H9 (cell line): ENCODE results near the gene L3HYPDH. TPM values are rescaled to one million over a fixed set of nuclear protein-coding genes. Genes with fewer than 3 reads are reported as not detected.

Source experiments
- DNase-seq: peaks from one replicate; pipeline ENCODE4 v3.0.0-alpha.2; 2017
- H2AFZ ChIP-seq: one replicate; pipeline ENCODE4 v1.6.1; 2013; ENCODE audit warnings: mild to moderate bottlenecking, low read length, control low read depth, moderate library complexity
- H2AK5ac ChIP-seq: 2 replicates; pipeline ENCODE4 v1.6.1; 2013; ENCODE audit warnings: low read length, control low read depth, mixed read lengths; ENCODE audit not compliant: insufficient read length
- H2BK120ac ChIP-seq: one replicate; pipeline ENCODE4 v1.6.1; 2013; ENCODE audit warnings: low read depth, mild to moderate bottlenecking, low read length, control low read depth, inconsistent platforms; ENCODE audit not compliant: poor library complexity, severe bottlenecking
- H2BK12ac ChIP-seq: 2 replicates; pipeline ENCODE4 v1.6.1; 2013; ENCODE audit warnings: low read length, control low read depth, mixed read lengths, low read depth; ENCODE audit not compliant: insufficient read length
- H2BK15ac ChIP-seq: 2 replicates; pipeline ENCODE4 v1.6.1; 2013; ENCODE audit warnings: low read depth, low read length, control low read depth
- H2BK20ac ChIP-seq: one replicate; pipeline ENCODE4 v1.6.1; 2013; ENCODE audit warnings: low read depth, mild to moderate bottlenecking, low read length, control low read depth, inconsistent platforms; ENCODE audit not compliant: poor library complexity, severe bottlenecking
- H2BK5ac ChIP-seq: 2 replicates; pipeline ENCODE4 v1.6.1; 2013; ENCODE audit warnings: low read length, control low read depth, mixed read lengths; ENCODE audit not compliant: insufficient read length
- H3K14ac ChIP-seq: 2 replicates; pipeline ENCODE4 v1.6.1; 2013; ENCODE audit warnings: low read length, control low read depth; ENCODE audit not compliant: insufficient read depth
- H3K18ac ChIP-seq: 2 replicates; pipeline ENCODE4 v1.6.1; 2013; ENCODE audit warnings: low read depth, mild to moderate bottlenecking, mixed read lengths, low read length, control low read depth; ENCODE audit not compliant: insufficient read length
- H3K23ac ChIP-seq: 2 replicates; pipeline ENCODE4 v1.6.1; 2013; ENCODE audit warnings: low read length, control low read depth, mixed read lengths, low read depth; ENCODE audit not compliant: insufficient read length
- H3K23me2 ChIP-seq: 2 replicates; pipeline ENCODE4 v1.6.1; 2013; ENCODE audit warnings: low read depth, mild to moderate bottlenecking, mixed read lengths, low read length, control low read depth; ENCODE audit not compliant: insufficient read length, poor library complexity, severe bottlenecking
- H3K27ac ChIP-seq: 2 replicates; pipeline ENCODE4 v1.5.1; 2013; ENCODE audit warnings: low read length, control low read depth, mixed read lengths, low read depth; ENCODE audit not compliant: insufficient read length
- H3K27me3 ChIP-seq: 2 replicates; pipeline ENCODE4 v1.6.1; 2013; ENCODE audit warnings: low read length, control low read depth, inconsistent platforms; ENCODE audit not compliant: insufficient read depth
- H3K4ac ChIP-seq: 2 replicates; pipeline ENCODE4 v1.6.1; 2013; ENCODE audit warnings: low read depth, mild to moderate bottlenecking, control low read depth, inconsistent platforms, low read length, moderate library complexity
- H3K4me1 ChIP-seq: 2 replicates; pipeline ENCODE4 v1.6.1; 2013; ENCODE audit warnings: low read length, control low read depth, inconsistent platforms; ENCODE audit not compliant: insufficient read depth
- H3K4me2 ChIP-seq: 2 replicates; pipeline ENCODE4 v1.6.1; 2013; ENCODE audit warnings: low read length, control low read depth, mixed read lengths; ENCODE audit not compliant: insufficient read length, insufficient read depth
- H3K56ac ChIP-seq: 2 replicates; pipeline ENCODE4 v1.6.1; 2013; ENCODE audit warnings: low read depth, mild to moderate bottlenecking, mixed read lengths, low read length, control low read depth; ENCODE audit not compliant: insufficient read length
- H3K79me1 ChIP-seq: 2 replicates; pipeline ENCODE4 v1.6.1; 2013; ENCODE audit warnings: low read depth, mild to moderate bottlenecking, moderate library complexity, low read length, control low read depth, inconsistent platforms; ENCODE audit not compliant: insufficient read depth, poor library complexity, severe bottlenecking
- H3K79me2 ChIP-seq: 2 replicates; pipeline ENCODE4 v1.6.1; 2013; ENCODE audit warnings: low read length, control low read depth, inconsistent platforms; ENCODE audit not compliant: insufficient read depth
- H3K9ac ChIP-seq: 2 replicates; pipeline ENCODE4 v1.6.1; 2013; ENCODE audit warnings: low read length, control low read depth, mixed read lengths; ENCODE audit not compliant: insufficient read length; ENCODE audit errors: extremely low read depth
- H3K9me3 ChIP-seq: one replicate; pipeline ENCODE4 v1.6.1; 2013; ENCODE audit warnings: low read depth, low read length, inconsistent platforms; ENCODE audit not compliant: control insufficient read depth
- H3T11ph ChIP-seq: one replicate; pipeline ENCODE4 v1.6.1; 2013; ENCODE audit warnings: mild to moderate bottlenecking, low read length, control low read depth, inconsistent platforms
- H4K20me1 ChIP-seq: one replicate; pipeline ENCODE4 v1.6.1; 2013; ENCODE audit not compliant: control insufficient read depth, insufficient read length, insufficient read depth
- H4K5ac ChIP-seq: 2 replicates; pipeline ENCODE4 v1.6.1; 2013; ENCODE audit warnings: low read depth, mild to moderate bottlenecking, mixed read lengths, low read length, control low read depth; ENCODE audit not compliant: insufficient read length
- H4K8ac ChIP-seq: replicated peaks from 2 replicates; pipeline ENCODE4 v1.6.1; 2013; ENCODE audit warnings: low read length, control low read depth, mixed read lengths, low read depth; ENCODE audit not compliant: insufficient read length
- H4K91ac ChIP-seq: 2 replicates; pipeline ENCODE4 v1.6.1; 2013; ENCODE audit warnings: low read depth, mild to moderate bottlenecking, moderate library complexity, mixed read lengths, low read length, control low read depth; ENCODE audit not compliant: insufficient read length
- H3K27ac Mint-ChIP-seq, 3 experiments: 2 replicates in 2 of 3; 3 replicates in 1 of 3; pipeline ENCODE4 v1.8.0; 2020 to 2021; ENCODE audit warnings: mixed read lengths in 3 of 3, mild to moderate bottlenecking in 1 of 3, moderate library complexity in 1 of 3
- H3K27me3 Mint-ChIP-seq: 2 replicates; pipeline ENCODE4 v1.8.0; 2021; ENCODE audit warnings: low read depth, mild to moderate bottlenecking, moderate library complexity, mixed read lengths
- H3K36me3 Mint-ChIP-seq, 3 experiments: 2 replicates in 2 of 3; 3 replicates in 1 of 3; pipeline ENCODE4 v1.8.0; 2020 to 2021; ENCODE audit warnings: low read depth in 3 of 3, mixed read lengths in 3 of 3; ENCODE audit not compliant: insufficient read depth in 1 of 3
- H3K4me1 Mint-ChIP-seq, 2 experiments: 2 replicates each; pipeline ENCODE4 v1.8.0; 2020; ENCODE audit warnings: mixed read lengths in 2 of 2
- H3K4me3 Mint-ChIP-seq, 2 experiments: 2 replicates in 1 of 2; 3 replicates in 1 of 2; pipeline ENCODE4 v1.8.0; 2020 to 2021; ENCODE audit warnings: mild to moderate bottlenecking in 2 of 2, mixed read lengths in 2 of 2, moderate library complexity in 1 of 2
- H3K9me3 Mint-ChIP-seq, 2 experiments: 2 replicates in 1 of 2; 3 replicates in 1 of 2; pipeline ENCODE4 v1.8.0; 2020; ENCODE audit warnings: mild to moderate bottlenecking in 2 of 2, mixed read lengths in 2 of 2, moderate library complexity in 1 of 2
- WGBS: extraction: QIAGEN DNeasy Blood & Tissue Kit; methylation state at CpG from one replicate; pipeline ENCODE4 v1.1.7; 2013; ENCODE audit warnings: missing lambda C conversion rate, low lambda C conversion rate, mixed read lengths; ENCODE audit not compliant: insufficient read length; ENCODE audit errors: extremely low coverage; 5-methylcytosine and 5-hydroxymethylcytosine counted together
- total RNA-seq: library from RNA; stranded (reverse); gene quantifications from 2 replicates; pipeline ENCODE4 v1.2.1, GENCODE V29; 2021
- TF ChIP-seq, protein P1 (sequence below): fragments of 200-600 bp; sonication (generic); conservative IDR thresholded peaks from 3 replicates; pipeline ENCODE4 v1.8.0; 2021; ENCODE audit warnings: antibody characterized with exemption, mild to moderate bottlenecking

Gene L3HYPDH
- total RNA-seq, 1 experiment from 2014 or later = 15.7 TPM

DNA sequence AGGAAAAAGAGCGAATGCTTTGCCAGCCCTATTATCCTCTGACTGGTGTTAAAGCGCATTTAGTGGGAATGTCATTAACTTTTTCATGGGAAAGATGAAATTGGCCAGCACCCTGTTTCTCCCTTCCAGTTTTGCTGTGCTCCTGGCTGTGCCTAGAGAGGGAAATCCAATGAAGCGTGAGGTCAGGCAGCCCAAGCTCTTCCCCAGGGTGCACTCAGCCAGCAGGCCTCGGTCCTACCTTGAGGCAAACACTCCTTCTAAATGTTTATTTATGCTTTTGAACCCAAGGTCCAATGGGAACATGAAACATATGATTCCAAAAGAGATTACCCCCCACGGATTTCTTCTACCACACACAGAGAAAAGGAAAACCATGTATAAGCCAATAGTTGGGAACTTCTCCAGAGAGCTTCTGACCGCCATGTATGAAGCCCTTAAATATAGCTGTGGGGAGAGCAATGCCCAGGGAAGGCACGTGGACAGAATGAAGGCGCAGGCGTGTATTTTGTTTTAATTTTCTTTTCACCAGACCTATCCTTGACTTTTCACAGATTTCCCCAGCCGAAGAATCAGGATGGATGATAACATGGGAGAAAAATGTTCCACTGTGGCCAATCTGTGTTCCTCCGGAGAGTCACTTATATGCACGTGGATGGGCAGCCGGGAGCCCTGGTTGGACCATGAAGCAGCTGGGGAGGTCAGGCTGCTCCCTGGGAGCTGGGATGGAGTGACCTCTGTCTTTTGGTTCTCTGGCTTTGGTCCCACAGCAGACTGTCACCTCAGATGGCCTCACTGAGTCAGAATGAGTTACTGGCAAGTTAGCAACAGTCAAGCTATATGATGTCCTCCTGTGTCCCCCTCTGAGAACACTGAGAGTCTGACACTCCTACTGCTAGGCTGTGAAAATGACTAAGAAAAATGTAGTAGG is 56.3 kb downstream of the L3HYPDH start:
- Mint-ChIP-seq H3K36me3 (no peaks in the 10 kb centered on the region), H3K27ac (peak overlapping the region in 1 of 3 experiments; percentile 15; a peak in 1 of 7 replicates), H3K9me3 (no peaks in the 10 kb centered on the region), H3K4me3 (no peak overlapping the region), H3K4me1 (peaks cover 6 to 11% of the 10 kb centered on the region in 2 experiments), H3K27me3 (no peaks in the 10 kb centered on the region)
- WGBS = no CpG with 5 or more reads among the region's 13 CpGs
- Histone ChIP-seq H3K27ac (no peak overlapping the region), H3K9me3 (no peaks in the 10 kb centered on the region), H3K14ac (no peak overlapping the region), H3K23ac (no peak overlapping the region), H3K4me2 (no peak overlapping the region), H3K79me1 (no peaks in the 10 kb centered on the region), H4K5ac (no peak overlapping the region), H4K8ac (no peak overlapping the region), H3K4me1 (no peaks in the 10 kb centered on the region), H2AK5ac (no peak overlapping the region), H3K18ac (no peak overlapping the region), H3K23me2 (no peaks in the 10 kb centered on the region), H4K20me1 (no peaks in the 10 kb centered on the region), H2BK5ac (no peak overlapping the region), H2AFZ (no peak overlapping the region), H3K27me3 (no peaks in the 10 kb centered on the region), H3K9ac (no peak overlapping the region), H3T11ph (no peak overlapping the region), H3K56ac (no peak overlapping the region), H2BK15ac (no peak overlapping the region), H2BK120ac (no peak overlapping the region), H2BK20ac (no peak overlapping the region), H3K4ac (no peak overlapping the region), H4K91ac (no peak overlapping the region), H2BK12ac (no peak overlapping the region), H3K79me2 (no peaks in the 10 kb centered on the region)
- DNase-seq = no peak
- TF ChIP-seq, protein P1, sequence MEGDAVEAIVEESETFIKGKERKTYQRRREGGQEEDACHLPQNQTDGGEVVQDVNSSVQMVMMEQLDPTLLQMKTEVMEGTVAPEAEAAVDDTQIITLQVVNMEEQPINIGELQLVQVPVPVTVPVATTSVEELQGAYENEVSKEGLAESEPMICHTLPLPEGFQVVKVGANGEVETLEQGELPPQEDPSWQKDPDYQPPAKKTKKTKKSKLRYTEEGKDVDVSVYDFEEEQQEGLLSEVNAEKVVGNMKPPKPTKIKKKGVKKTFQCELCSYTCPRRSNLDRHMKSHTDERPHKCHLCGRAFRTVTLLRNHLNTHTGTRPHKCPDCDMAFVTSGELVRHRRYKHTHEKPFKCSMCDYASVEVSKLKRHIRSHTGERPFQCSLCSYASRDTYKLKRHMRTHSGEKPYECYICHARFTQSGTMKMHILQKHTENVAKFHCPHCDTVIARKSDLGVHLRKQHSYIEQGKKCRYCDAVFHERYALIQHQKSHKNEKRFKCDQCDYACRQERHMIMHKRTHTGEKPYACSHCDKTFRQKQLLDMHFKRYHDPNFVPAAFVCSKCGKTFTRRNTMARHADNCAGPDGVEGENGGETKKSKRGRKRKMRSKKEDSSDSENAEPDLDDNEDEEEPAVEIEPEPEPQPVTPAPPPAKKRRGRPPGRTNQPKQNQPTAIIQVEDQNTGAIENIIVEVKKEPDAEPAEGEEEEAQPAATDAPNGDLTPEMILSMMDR = no peak
